Measurements from ENCODE around the gene LIN7C.

DNA sequence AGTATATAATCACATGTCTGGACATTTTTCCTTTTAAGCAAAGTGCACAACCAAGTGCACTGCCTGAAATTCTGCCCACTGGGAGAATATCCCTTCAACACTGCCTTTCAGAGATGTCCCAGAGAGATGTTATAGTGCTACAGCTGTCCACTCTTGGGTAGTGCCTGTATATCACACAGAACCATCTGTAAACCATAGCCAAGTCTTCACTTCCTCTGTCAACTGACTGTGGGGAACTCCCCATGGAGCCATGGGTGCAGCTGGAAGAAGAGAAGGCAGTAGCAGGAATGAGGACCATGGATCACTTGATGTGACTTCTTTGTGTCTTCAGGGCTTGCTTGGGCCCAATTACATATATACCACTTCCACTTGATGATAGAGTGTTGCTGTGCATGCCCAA is 44.6 kb upstream of the LIN7C start:
- TF ChIP-seq, protein P1, sequence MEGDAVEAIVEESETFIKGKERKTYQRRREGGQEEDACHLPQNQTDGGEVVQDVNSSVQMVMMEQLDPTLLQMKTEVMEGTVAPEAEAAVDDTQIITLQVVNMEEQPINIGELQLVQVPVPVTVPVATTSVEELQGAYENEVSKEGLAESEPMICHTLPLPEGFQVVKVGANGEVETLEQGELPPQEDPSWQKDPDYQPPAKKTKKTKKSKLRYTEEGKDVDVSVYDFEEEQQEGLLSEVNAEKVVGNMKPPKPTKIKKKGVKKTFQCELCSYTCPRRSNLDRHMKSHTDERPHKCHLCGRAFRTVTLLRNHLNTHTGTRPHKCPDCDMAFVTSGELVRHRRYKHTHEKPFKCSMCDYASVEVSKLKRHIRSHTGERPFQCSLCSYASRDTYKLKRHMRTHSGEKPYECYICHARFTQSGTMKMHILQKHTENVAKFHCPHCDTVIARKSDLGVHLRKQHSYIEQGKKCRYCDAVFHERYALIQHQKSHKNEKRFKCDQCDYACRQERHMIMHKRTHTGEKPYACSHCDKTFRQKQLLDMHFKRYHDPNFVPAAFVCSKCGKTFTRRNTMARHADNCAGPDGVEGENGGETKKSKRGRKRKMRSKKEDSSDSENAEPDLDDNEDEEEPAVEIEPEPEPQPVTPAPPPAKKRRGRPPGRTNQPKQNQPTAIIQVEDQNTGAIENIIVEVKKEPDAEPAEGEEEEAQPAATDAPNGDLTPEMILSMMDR (IDR thresholded peaks at IDR 0.05) = no peak
- TF ChIP-seq POLR2A (IDR thresholded peaks at IDR 0.05) = no peak
